Thoracic aorta (tissue), 2 donors: Measurements from ENCODE around the gene GARIN5B. TPM values are rescaled to one million over a fixed set of nuclear protein-coding genes. Genes with fewer than 3 reads are reported as not detected.

Experiments
- ATAC-seq: fragments of 150-250 bp; one replicate; pipeline ENCODE4 v1.8.0; 2017; ENCODE audit warnings: low read depth; ENCODE audit not compliant: insufficient number of reproducible peaks, low FRiP score
- DNase-seq: peaks from one replicate; pipeline ENCODE4 v3.0.0-alpha.2; 2020; ENCODE audit warnings: low spot score
- H3K27ac ChIP-seq, 2 donors: fragments of 200-600 bp; sonication (generic); 1 replicate in 1 of 2; 2 replicates in 1 of 2; pipeline ENCODE4 v1.5.1; 2016; ENCODE audit warnings: mild to moderate bottlenecking in 2 of 2, moderate library complexity in 2 of 2
- H3K27me3 ChIP-seq: fragments of 200-600 bp; sonication (generic); replicated peaks from 2 replicates; pipeline ENCODE4 v1.6.0; 2016; ENCODE audit warnings: mild to moderate bottlenecking; ENCODE audit not compliant: insufficient read depth
- H3K36me3 ChIP-seq: fragments of 200-600 bp; sonication (generic); one replicate; pipeline ENCODE4 v1.5.1; 2016
- H3K4me1 ChIP-seq, 2 donors: fragments of 200-600 bp; sonication (generic); 1 replicate in 1 of 2; 2 replicates in 1 of 2; pipeline versions ENCODE4 v1.5.1 to v1.6.0; 2016; ENCODE audit warnings: low read depth in 2 of 2, mild to moderate bottlenecking in 1 of 2; ENCODE audit not compliant: control insufficient read depth in 1 of 2
- H3K4me3 ChIP-seq: fragments of 200-600 bp; sonication (generic); 2 replicates; pipeline ENCODE4 v1.5.1; 2016; ENCODE audit warnings: mild to moderate bottlenecking
- H3K9me3 ChIP-seq: fragments of 200-600 bp; sonication (generic); 2 replicates; pipeline ENCODE4 v1.5.1; 2016
- CTCF ChIP-seq: fragments of 200-600 bp; sonication (generic); IDR thresholded peaks from one replicate; pipeline ENCODE4 v1.5.1; 2019; ENCODE audit warnings: antibody characterized with exemption
- total RNA-seq, 2 donors: library from RNA; depleted of rRNA; stranded (reverse); fragments of >200 nt; gene quantifications; one replicate each; pipeline versions ENCODE4 v1.1.0 to v1.2.3, GENCODE V29; 2016

Gene GARIN5B
- total RNA-seq, 2 donors from 2014 or later: not detected

GRCh38 chr19:55305983-55306562 is 57.0 kb downstream of the GARIN5B start:
- Histone ChIP-seq H3K4me3 (no peak overlapping the region), H3K27ac (no peak overlapping the region), H3K9me3 (no peaks in the 10 kb centered on the region), H3K27me3 (no peaks in the 10 kb centered on the region), H3K36me3 (peaks cover 17% of the 10 kb centered on the region), H3K4me1 (peaks cover 0 to 9% of the 10 kb centered on the region in 2 donors)
- ATAC-seq (no peak), DNase-seq (no peak)
- TF ChIP-seq CTCF: no peak

GRCh38 chr19:55305491-55305890 is 57.6 kb downstream of the GARIN5B start:
- ATAC-seq: no peak
- Histone ChIP-seq H3K27me3 (no peaks in the 10 kb centered on the region), H3K9me3 (no peaks in the 10 kb centered on the region), H3K4me1 (peaks cover 0 to 9% of the 10 kb centered on the region in 2 donors), H3K4me3 (no peak overlapping the region), H3K36me3 (peaks cover 17% of the 10 kb centered on the region), H3K27ac (no peak overlapping the region)
- no peak for TF ChIP-seq CTCF
- no peak for DNase-seq

GRCh38 chr19:55304980-55305379 is 58.1 kb downstream of the GARIN5B start:
- no peak overlapping the region for H3K27ac ChIP-seq
- peaks cover 0 to 9% of the 10 kb centered on the region in 2 donors for H3K4me1 ChIP-seq
- TF ChIP-seq CTCF: no peak
- H3K9me3 ChIP-seq: no peaks in the 10 kb centered on the region
- DNase-seq (no peak), ATAC-seq (no peak)
- H3K27me3 ChIP-seq: no peaks in the 10 kb centered on the region
- peaks cover 17% of the 10 kb centered on the region for H3K36me3 ChIP-seq
- no peak overlapping the region for H3K4me3 ChIP-seq

Other genes starting within 250 kb of the GARIN5B start
- 100 to 1,000 TPM; 194 to 250 TPM for gene PPP1R12C, start 245.6 kb downstream of the GARIN5B start, total RNA-seq
- gene TNNT1, start 214.1 kb downstream of the GARIN5B start, total RNA-seq: not detected
- gene TNNI3, start 205.5 kb downstream of the GARIN5B start, total RNA-seq: not detected
- not detected for gene DNAAF3, start 196.6 kb downstream of the GARIN5B start, total RNA-seq
- gene SYT5, start 183.0 kb downstream of the GARIN5B start, total RNA-seq: not detected
- gene PTPRH, start 153.8 kb downstream of the GARIN5B start, total RNA-seq: 1 to 10 TPM in 1 of 2 donors, under 1 TPM in 1; 0.14 to 1.1 TPM
- gene TMEM86B, start 134.5 kb downstream of the GARIN5B start, total RNA-seq: 1 to 10 TPM; 2.4 to 4.8 TPM
- 10 to 100 TPM; 46.7 to 52.3 TPM for gene PPP6R1, start 104.2 kb downstream of the GARIN5B start, total RNA-seq
- 10 to 100 TPM; 26.8 to 26.9 TPM for gene HSPBP1, start 83.2 kb downstream of the GARIN5B start, total RNA-seq
- 10 to 100 TPM; 10.8 to 16.7 TPM for gene BRSK1, start 79.3 kb downstream of the GARIN5B start, total RNA-seq
- 1 to 10 TPM in 1 of 2 donors, not detected in 1; 6.8 TPM for gene TMEM150B, start 37.9 kb downstream of the GARIN5B start, total RNA-seq
- 10 to 100 TPM; 10.2 to 25.2 TPM for gene KMT5C, start 23.4 kb downstream of the GARIN5B start, total RNA-seq
- gene COX6B2, start 8.5 kb downstream of the GARIN5B start, total RNA-seq: not detected
- under 1 TPM in 1 of 2 donors, not detected in 1; 0.92 TPM for gene IL11, start 7.2 kb upstream of the GARIN5B start, total RNA-seq
- gene TMEM190, start 13.6 kb upstream of the GARIN5B start, total RNA-seq: not detected
- 1 to 10 TPM in 1 of 2 donors, not detected in 1; 4.2 TPM for gene TMEM238, start 21.0 kb upstream of the GARIN5B start, total RNA-seq
- gene RPL28, start 22.7 kb upstream of the GARIN5B start, total RNA-seq: 100 to 1,000 TPM; 175 to 274 TPM
- gene UBE2S, start 44.5 kb upstream of the GARIN5B start, total RNA-seq: 10 to 100 TPM; 16.3 to 17.9 TPM
- gene SHISA7, start 80.0 kb upstream of the GARIN5B start, total RNA-seq: not detected
- 10 to 100 TPM; 18.8 to 27.4 TPM for gene ISOC2, start 98.4 kb upstream of the GARIN5B start, total RNA-seq
- gene C19orf85, start 101.5 kb upstream of the GARIN5B start, total RNA-seq: not detected
- gene ZNF628, start 113.4 kb upstream of the GARIN5B start, total RNA-seq: 1 to 10 TPM; 3.5 to 7.2 TPM
- 1 to 10 TPM; 3.4 to 3.8 TPM for gene NAT14, start 121.9 kb upstream of the GARIN5B start, total RNA-seq
- gene SSC5D, start 125.2 kb upstream of the GARIN5B start, total RNA-seq: 10 to 100 TPM in 1 of 2 donors, 1 to 10 TPM in 1; 4.3 to 58.3 TPM
- not detected for gene SBK2, start 173.9 kb upstream of the GARIN5B start, total RNA-seq
- not detected for gene SBK3, start 182.3 kb upstream of the GARIN5B start, total RNA-seq
- 1 to 10 TPM; 2.4 to 3.9 TPM for gene ZNF579, start 217.6 kb upstream of the GARIN5B start, total RNA-seq
- 10 to 100 TPM in 1 of 2 donors, 1 to 10 TPM in 1; 9.5 to 17.3 TPM for gene FIZ1, start 236.3 kb upstream of the GARIN5B start, total RNA-seq
- gene ZNF524, start 237.0 kb upstream of the GARIN5B start, total RNA-seq: 10 to 100 TPM; 21.7 to 26.4 TPM
- 10 to 100 TPM; 11.9 to 14.5 TPM for gene ZNF865, start 242.4 kb upstream of the GARIN5B start, total RNA-seq